H1 (cell line): Measurements from ENCODE around the gene PLEKHA5. TPM values are rescaled to one million over a fixed set of nuclear protein-coding genes. Genes with fewer than 3 reads are reported as not detected.

ENCODE experiments used
- ASH2L ChIP-seq: fragments of 200-600, 300-600 bp; sonication (generic); IDR thresholded peaks from one replicate; pipeline ENCODE4 v1.7.1; 2017; ENCODE audit warnings: low read length
- CBX5 ChIP-seq: fragments of 300-800, 300-1000 bp; sonication (generic); IDR thresholded peaks from 2 replicates; pipeline ENCODE4 v1.7.1; 2016; ENCODE audit warnings: antibody characterized with exemption, low read length, low read depth
- HDAC6 ChIP-seq: IDR thresholded peaks from one replicate; pipeline ENCODE4 v1.7.1; 2012; ENCODE audit warnings: low read depth, mild to moderate bottlenecking, inconsistent platforms, low read length, moderate library complexity
- KDM1A ChIP-seq: fragments of 200-600, 300-600 bp; sonication (generic); IDR thresholded peaks from 2 replicates; pipeline ENCODE4 v1.7.1; 2016; ENCODE audit warnings: mild to moderate bottlenecking, low read length, borderline replicate concordance
- TAF1 ChIP-seq: IDR thresholded peaks from 2 replicates; pipeline ENCODE4 v1.6.1; 2011; ENCODE audit warnings: mild to moderate bottlenecking, low read depth, low read length
- polyA plus RNA-seq, 7 experiments: library from polyadenylated mRNA; depleted of rRNA in 3 of 7; stranded (reverse) in 5 of 7; unstranded in 2 of 7; fragments of >200 nt in 5 of 7; fragments of 200-250 nt in 2 of 7; gene quantifications; 1 replicate in 5 of 7; 2 replicates in 1 of 7; 4 replicates in 1 of 7; pipeline versions ENCODE4 v1.2.1 to v1.2.3, GENCODE V29; 2011 to 2013; ENCODE audit warnings: missing spikeins in 2 of 7, mixed read lengths in 2 of 7
- total RNA-seq: library from RNA; stranded (reverse); fragmentation: NEBNext Ultra II Directional; extraction: Animal tissue kit (Norgen Biotek cat#: 25700); gene quantifications from 2 replicates; pipeline ENCODE4 v1.2.1, GENCODE V29; 2021

PLEKHA5 gene
- total and polyA plus RNA-seq, 2 of the 8 experiments (the other 6 are each of a cell fraction or from before 2014, with no cell fraction given) = 17.2 to 66.1 TPM

GRCh38 chr12:19217446-19217845 is 87.9 kb downstream of the PLEKHA5 start (continued):
- TF ChIP-seq TAF1 (no peak), KDM1A (no peak), HDAC6 (no peak), ASH2L (no peak), CBX5 (no peak)
